NCI-H2029 treated with DMSO at 0.1 percent for 48 hours (cell line): Measurements from ENCODE around the gene TRPC3.

Source experiments
- DNase-seq: peaks from one replicate; lab custom pipeline; 2025; lab: John Stamatoyannopoulos, UW

Gene TRPC3

GRCh38 chr4:121951521-121952110 lies at the start of gene TRPC3:
Gene TRPC3 (minus strand): TSS chr4:121952060. CDS start chr4:121951680, 380 bp downstream.
- no peak for DNase-seq

GRCh38 chr4:122000849-122001248 lies 49.0 kb upstream of the TRPC3 start:
- DNase-seq: no peak

- no peak for DNase-seq
These were observed 46.2 kb upstream of the TRPC3 start for GRCh38 chr4:121998024-121998423.

- no peak for DNase-seq
These were observed 44.1 kb upstream of the TRPC3 start for GRCh38 chr4:121995790-121996537.

- no peak for DNase-seq
These were observed 40.1 kb upstream of the TRPC3 start for GRCh38 chr4:121991968-121992367.

- DNase-seq: no peak
These were observed 38.6 kb upstream of the TRPC3 start for GRCh38 chr4:121990489-121990888.

- no peak for DNase-seq
These were observed 37.9 kb upstream of the TRPC3 start for GRCh38 chr4:121989715-121990114.

- DNase-seq: no peak
These were observed 37.1 kb upstream of the TRPC3 start for GRCh38 chr4:121988950-121989349.

- DNase-seq: no peak
These were observed 28.8 kb upstream of the TRPC3 start for GRCh38 chr4:121980643-121981042.

GRCh38 chr4:121978172-121978516 lies 26.3 kb upstream of the TRPC3 start:
- DNase-seq: no peak

- DNase-seq: no peak
These were observed 25.7 kb upstream of the TRPC3 start for GRCh38 chr4:121977251-121978171.

- DNase-seq: no peak
These were observed 23.9 kb upstream of the TRPC3 start for GRCh38 chr4:121975784-121976183.

- DNase-seq: no peak
These were observed 22.0 kb upstream of the TRPC3 start for GRCh38 chr4:121973816-121974215.

- no peak for DNase-seq
These were observed 17.0 kb upstream of the TRPC3 start for GRCh38 chr4:121968859-121969258.

GRCh38 chr4:121964958-121965357 lies 13.1 kb upstream of the TRPC3 start:
- no peak for DNase-seq

- DNase-seq: no peak
These were observed 9.0 kb upstream of the TRPC3 start for GRCh38 chr4:121960818-121961217.

GRCh38 chr4:121958777-121959176 lies 6.9 kb upstream of the TRPC3 start:
- DNase-seq: no peak

GRCh38 chr4:121957266-121957665 lies 5.4 kb upstream of the TRPC3 start:
- no peak for DNase-seq

- no peak for DNase-seq
These were observed 2.0 kb upstream of the TRPC3 start for GRCh38 chr4:121953860-121954259.

- DNase-seq: no peak
These were observed 430 bp upstream of the TRPC3 start for GRCh38 chr4:121952290-121952689.

- DNase-seq: no peak
These were observed 960 bp downstream of the TRPC3 start for GRCh38 chr4:121950680-121951520.

- no peak for DNase-seq
These were observed 1.6 kb downstream of the TRPC3 start for GRCh38 chr4:121950212-121950679.
